MM.1S (cell line): ENCODE data around the gene ZPBP2.

Experiments
- DNase-seq: peaks from one replicate; pipeline ENCODE4 v3.0.0-alpha.2; 2015
- H2AFZ ChIP-seq: fragments of 300-600 bp; sonication (generic); 2 replicates; pipeline ENCODE4 v1.6.0; 2016; ENCODE audit warnings: antibody characterized with exemption, low read length
- H3F3A ChIP-seq: fragments of 300-600 bp; sonication (generic); 2 replicates; pipeline ENCODE4 v1.6.1; 2016; ENCODE audit warnings: mild to moderate bottlenecking, antibody characterized with exemption, low read length, moderate library complexity, mixed read lengths; ENCODE audit not compliant: insufficient read depth
- H3K27ac ChIP-seq: fragments of 300-600 bp; sonication (generic); 2 replicates; pipeline ENCODE4 v1.5.1; 2016; ENCODE audit warnings: mild to moderate bottlenecking, low read length
- H3K27me3 ChIP-seq: fragments of 300-600 bp; sonication (generic); replicated peaks from 2 replicates; pipeline ENCODE4 v1.6.0; 2016; ENCODE audit warnings: low read length; ENCODE audit not compliant: insufficient read depth
- H3K36me3 ChIP-seq: fragments of 300-600 bp; sonication (generic); replicated peaks from 2 replicates; pipeline ENCODE4 v1.6.1; 2016; ENCODE audit warnings: mild to moderate bottlenecking, low read length, mixed read lengths; ENCODE audit not compliant: insufficient read depth
- H3K4me1 ChIP-seq: fragments of 300-600 bp; sonication (generic); 2 replicates; pipeline ENCODE4 v1.6.1; 2016; ENCODE audit warnings: low read length, mixed read lengths
- H3K4me2 ChIP-seq: fragments of 300-600 bp; sonication (generic); 2 replicates; pipeline ENCODE4 v1.6.0; 2016; ENCODE audit warnings: low read depth, low read length
- H3K4me3 ChIP-seq: fragments of 300-600 bp; sonication (generic); 2 replicates; pipeline ENCODE4 v1.5.1; 2016; ENCODE audit warnings: low read length, mixed read lengths
- H3K79me2 ChIP-seq: fragments of 300-600 bp; sonication (generic); 2 replicates; pipeline ENCODE4 v1.6.1; 2016; ENCODE audit warnings: mixed run types, low read length, mixed read lengths
- H3K9ac ChIP-seq: fragments of 300-600 bp; sonication (generic); 2 replicates; pipeline ENCODE4 v1.6.1; 2016; ENCODE audit warnings: low read length, mixed read lengths
- H3K9me2 ChIP-seq: fragments of 300-600 bp; sonication (generic); replicated peaks from 2 replicates; pipeline ENCODE4 v1.6.1; 2016; ENCODE audit warnings: mild to moderate bottlenecking, low read length, mixed read lengths; ENCODE audit not compliant: insufficient read depth
- H3K9me3 ChIP-seq: fragments of 300-600 bp; sonication (generic); replicated peaks from 2 replicates; pipeline ENCODE4 v1.6.1; 2016; ENCODE audit warnings: mild to moderate bottlenecking, low read length, mixed read lengths; ENCODE audit not compliant: insufficient read depth
- H4K20me1 ChIP-seq: fragments of 300-600 bp; sonication (generic); 2 replicates; pipeline ENCODE4 v1.6.1; 2016; ENCODE audit warnings: mild to moderate bottlenecking, low read length, moderate library complexity, mixed read lengths; ENCODE audit not compliant: insufficient read depth
- EZH2 ChIP-seq: fragments of 300-600 bp; sonication (generic); optimal IDR thresholded peaks from 2 replicates; pipeline ENCODE3; 2017; ENCODE audit warnings: low read depth, mild to moderate bottlenecking, antibody characterized with exemption, low read length, mixed read lengths
- EZH2phosphoT487 ChIP-seq: fragments of 300-600 bp; sonication (generic); IDR thresholded peaks from 2 replicates; pipeline ENCODE4 v1.6.1; 2018; ENCODE audit warnings: antibody characterized with exemption, low read length
- TF ChIP-seq, protein P1 (sequence below): fragments of 300-600 bp; sonication (generic); IDR thresholded peaks from 2 replicates; pipeline ENCODE4 v1.5.1; 2016; ENCODE audit warnings: antibody characterized with exemption, low read length, mixed read lengths

The ZPBP2 gene

DNA sequence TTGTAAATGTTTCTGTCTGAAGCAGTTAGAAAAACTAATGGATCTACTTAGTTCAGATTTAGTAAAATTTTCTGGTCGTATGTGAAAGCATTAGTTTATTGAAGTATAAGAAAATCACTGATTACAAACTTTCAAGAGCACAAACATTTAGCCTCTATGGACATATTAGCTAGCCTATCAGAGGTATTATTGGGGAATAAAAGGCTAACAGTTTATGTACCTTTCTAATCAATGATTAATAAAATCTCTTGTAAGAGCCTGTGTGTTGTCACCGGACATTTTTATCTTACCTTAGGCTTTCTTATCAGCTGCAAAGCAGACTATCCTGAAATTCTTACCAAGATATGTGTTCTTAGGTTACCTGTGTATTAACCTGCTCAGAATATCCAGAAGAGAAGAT lies 21.2 kb downstream of the ZPBP2 start:
- Histone ChIP-seq H3K27ac (no peak overlapping the region), H3K4me3 (no peak overlapping the region), H3K27me3 (no peaks in the 10 kb centered on the region), H3K79me2 (no peaks in the 10 kb centered on the region), H4K20me1 (no peaks in the 10 kb centered on the region), H3K4me2 (no peak overlapping the region), H3K4me1 (no peaks in the 10 kb centered on the region), H2AFZ (no peak overlapping the region), H3K36me3 (no peaks in the 10 kb centered on the region), H3K9me2 (no peaks in the 10 kb centered on the region), H3K9me3 (no peaks in the 10 kb centered on the region), H3F3A (no peaks in the 10 kb centered on the region), H3K9ac (no peak overlapping the region)
- TF ChIP-seq, protein P1, sequence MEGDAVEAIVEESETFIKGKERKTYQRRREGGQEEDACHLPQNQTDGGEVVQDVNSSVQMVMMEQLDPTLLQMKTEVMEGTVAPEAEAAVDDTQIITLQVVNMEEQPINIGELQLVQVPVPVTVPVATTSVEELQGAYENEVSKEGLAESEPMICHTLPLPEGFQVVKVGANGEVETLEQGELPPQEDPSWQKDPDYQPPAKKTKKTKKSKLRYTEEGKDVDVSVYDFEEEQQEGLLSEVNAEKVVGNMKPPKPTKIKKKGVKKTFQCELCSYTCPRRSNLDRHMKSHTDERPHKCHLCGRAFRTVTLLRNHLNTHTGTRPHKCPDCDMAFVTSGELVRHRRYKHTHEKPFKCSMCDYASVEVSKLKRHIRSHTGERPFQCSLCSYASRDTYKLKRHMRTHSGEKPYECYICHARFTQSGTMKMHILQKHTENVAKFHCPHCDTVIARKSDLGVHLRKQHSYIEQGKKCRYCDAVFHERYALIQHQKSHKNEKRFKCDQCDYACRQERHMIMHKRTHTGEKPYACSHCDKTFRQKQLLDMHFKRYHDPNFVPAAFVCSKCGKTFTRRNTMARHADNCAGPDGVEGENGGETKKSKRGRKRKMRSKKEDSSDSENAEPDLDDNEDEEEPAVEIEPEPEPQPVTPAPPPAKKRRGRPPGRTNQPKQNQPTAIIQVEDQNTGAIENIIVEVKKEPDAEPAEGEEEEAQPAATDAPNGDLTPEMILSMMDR: no peak
- no peak for TF ChIP-seq EZH2
- TF ChIP-seq EZH2phosphoT487: no peak
- DNase-seq: no peak

- no peaks in the 10 kb centered on the region for H3F3A ChIP-seq
- TF ChIP-seq EZH2 (no peak), EZH2phosphoT487 (no peak)
- TF ChIP-seq, protein P1: no peak
- H3K9ac ChIP-seq: no peak overlapping the region
- H3K27ac ChIP-seq: no peak overlapping the region
- H2AFZ ChIP-seq: no peak overlapping the region
- no peaks in the 10 kb centered on the region for H3K79me2 ChIP-seq
- H3K36me3 ChIP-seq: no peaks in the 10 kb centered on the region
- no peak overlapping the region for H3K4me3 ChIP-seq
- H4K20me1 ChIP-seq: no peaks in the 10 kb centered on the region
- H3K27me3 ChIP-seq: no peaks in the 10 kb centered on the region
- H3K9me3 ChIP-seq: no peaks in the 10 kb centered on the region
- H3K4me2 ChIP-seq: no peak overlapping the region
- H3K9me2 ChIP-seq: no peaks in the 10 kb centered on the region
- H3K4me1 ChIP-seq: no peaks in the 10 kb centered on the region
- DNase-seq: no peak
These were observed 26.8 kb downstream of the ZPBP2 start for GRCh38 chr17:39894681-39895376.

GRCh38 chr17:39898088-39898487 lies 30.1 kb downstream of the ZPBP2 start:
- Histone ChIP-seq H3K27ac (no peak overlapping the region), H3K36me3 (no peaks in the 10 kb centered on the region)

More at GRCh38 chr17:39898088-39898487, 30.1 kb downstream of the ZPBP2 start:
- Histone ChIP-seq H3K4me3 (no peak overlapping the region), H3K9me3 (no peaks in the 10 kb centered on the region), H3K4me2 (no peak overlapping the region), H3F3A (no peaks in the 10 kb centered on the region), H3K27me3 (no peaks in the 10 kb centered on the region), H3K79me2 (no peaks in the 10 kb centered on the region), H3K4me1 (no peaks in the 10 kb centered on the region), H4K20me1 (no peaks in the 10 kb centered on the region), H3K9ac (no peak overlapping the region), H3K9me2 (no peaks in the 10 kb centered on the region), H2AFZ (no peak overlapping the region)
- TF ChIP-seq EZH2: no peak
- TF ChIP-seq, protein P1: no peak
- TF ChIP-seq EZH2phosphoT487: no peak
- DNase-seq: no peak
